HG03521 (cell line): ENCODE data around the gene CYP4F22.
"Not testable (repeated sequence)": the region's sequence is repeated elsewhere in the genome, so short reads cannot be mapped to it uniquely, and the experiment has no call there.

Source experiments
- ATAC-seq: cut with Tn5 transposase; IDR thresholded peaks from one replicate; pipeline ENCODE4 v1.9.1; 2021; ENCODE audit warnings: mild to moderate bottlenecking, moderate library complexity; ENCODE audit not compliant: unreplicated experiment

The CYP4F22 gene

DNA sequence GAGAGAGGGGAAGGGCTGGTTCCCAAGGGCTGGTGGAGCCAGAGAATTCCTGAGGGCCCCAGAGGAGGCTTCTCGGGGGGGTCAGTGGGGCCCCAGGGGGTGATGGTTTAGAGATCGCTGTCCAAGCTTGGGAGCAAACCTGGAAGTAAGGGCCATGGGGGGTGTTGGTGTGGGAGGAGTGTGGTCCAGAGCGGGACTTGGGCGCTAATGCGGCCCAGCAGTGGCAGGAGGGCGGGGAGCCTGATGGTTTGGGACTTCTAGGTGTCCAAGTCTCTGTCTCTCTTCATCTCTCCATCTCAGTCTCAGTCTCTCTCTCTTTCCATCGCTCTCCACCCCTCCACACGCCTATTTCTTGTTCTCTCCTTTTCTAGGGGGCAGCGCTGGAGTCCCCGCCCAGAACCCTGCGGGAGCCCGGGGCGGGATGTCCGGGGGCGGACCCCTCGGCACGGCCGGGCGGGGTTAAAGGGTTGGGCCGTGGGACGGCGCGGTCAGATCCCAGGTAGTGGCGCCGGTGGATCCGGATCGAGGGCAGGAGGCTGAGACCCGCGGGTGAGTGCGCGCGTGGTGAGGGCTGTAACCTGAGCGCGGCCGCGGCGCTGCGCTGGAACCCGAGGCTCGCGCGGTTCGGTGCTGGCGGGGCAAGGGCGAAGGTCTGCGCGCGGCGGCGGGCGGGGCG, at the start of gene CYP4F22:
Gene CYP4F22 (plus strand): TSS at position 491 of the 676 bp plus-strand sequence. CDS start 16,812 bp downstream, outside the sequence.
- no peak for ATAC-seq

DNA sequence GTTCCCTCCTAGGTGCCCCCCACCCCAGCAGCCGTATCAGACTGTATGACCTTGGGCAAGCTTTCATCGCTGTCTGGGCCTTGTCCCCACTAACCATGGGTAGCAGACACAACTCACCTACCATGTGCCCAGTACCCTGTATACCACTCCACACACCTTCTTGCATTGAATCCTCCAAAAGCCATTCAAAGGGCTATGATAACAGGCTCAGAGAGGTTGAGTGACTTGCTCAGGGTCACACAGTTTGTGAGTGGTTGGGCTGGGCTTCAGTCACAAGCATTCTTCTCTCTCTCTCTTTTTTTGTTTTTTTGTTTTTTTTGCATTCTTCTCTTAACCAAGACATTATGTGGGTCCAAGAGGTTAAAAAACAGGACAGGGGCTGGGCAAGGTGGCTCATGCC, 46.6 kb upstream of the CYP4F22 start:
- ATAC-seq: no peak

DNA sequence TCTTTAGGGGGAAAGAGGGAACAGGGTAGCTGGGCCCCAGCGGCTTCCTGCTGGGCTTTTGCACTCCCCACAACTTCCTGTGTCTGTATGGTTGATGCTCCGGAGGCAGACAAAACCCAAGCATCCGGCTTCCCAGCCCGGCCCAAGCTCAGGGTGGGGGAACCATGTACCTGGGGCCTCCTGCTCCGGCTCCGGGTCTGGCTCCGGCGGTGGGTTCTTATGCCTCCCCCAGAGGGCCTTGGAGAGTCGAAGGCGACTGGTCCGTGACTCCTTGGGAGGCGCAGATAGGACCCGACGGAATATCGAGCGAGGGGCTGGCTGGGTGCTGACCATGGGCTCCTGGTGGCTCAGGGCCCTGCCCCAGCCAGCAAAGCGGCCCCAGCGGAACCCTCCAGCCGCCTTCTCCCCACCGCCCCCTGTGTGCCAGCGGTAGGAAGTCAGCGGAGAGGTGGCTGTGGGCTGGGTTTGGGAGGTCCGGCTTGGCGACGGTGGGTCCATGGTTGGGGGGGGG, 44.4 kb upstream of the CYP4F22 start:
- no peak for ATAC-seq

- no peak for ATAC-seq
Observed at GRCh38 chr19:15464394-15465385, 43.6 kb upstream of the CYP4F22 start, which contains the start of gene RASAL3. Gene RASAL3 (minus strand): TSS chr19:15464544. CDS start chr19:15464358, 186 bp downstream.

DNA sequence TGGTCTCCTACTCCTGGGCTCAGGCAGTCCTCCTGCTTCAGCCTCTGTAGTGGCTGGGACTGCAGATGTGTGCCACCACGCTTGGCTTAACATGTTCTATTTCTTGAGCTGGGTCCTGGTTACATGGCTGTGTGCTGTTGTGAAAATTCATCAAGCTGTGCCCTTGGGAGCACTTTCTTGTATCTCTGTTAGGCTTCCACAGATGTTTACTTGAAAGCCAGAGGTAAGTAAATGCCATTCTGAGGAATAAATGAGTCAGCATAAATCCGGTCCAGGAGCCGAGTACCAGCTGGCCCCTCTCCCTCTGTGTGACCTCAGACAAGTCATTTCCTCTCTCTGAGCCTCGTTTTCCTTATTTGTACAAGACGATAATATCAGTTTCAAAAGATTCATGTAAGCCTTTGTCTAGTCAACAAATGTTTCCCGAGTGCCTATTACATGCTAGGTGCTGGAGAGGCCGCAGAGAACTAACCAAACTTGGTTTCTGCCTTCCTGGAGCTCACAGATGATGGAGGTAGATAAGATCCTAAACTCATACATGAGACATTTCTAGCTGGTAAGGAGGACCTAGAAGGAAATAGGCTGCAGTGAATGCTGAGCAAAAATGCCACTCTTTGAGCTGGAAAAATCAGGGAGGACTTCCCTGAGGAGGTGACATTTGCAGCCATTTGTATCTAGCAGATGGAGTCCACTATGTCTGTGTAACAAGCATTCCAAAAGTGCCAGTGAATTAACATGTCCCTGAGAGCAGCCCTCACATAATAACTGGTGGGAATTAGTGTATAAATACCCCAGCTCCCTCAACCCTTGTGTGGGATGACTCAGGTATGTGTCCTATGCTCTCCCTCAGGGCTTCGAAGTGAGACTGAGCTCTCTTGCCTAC, 41.2 kb upstream of the CYP4F22 start:
- no peak for ATAC-seq

DNA sequence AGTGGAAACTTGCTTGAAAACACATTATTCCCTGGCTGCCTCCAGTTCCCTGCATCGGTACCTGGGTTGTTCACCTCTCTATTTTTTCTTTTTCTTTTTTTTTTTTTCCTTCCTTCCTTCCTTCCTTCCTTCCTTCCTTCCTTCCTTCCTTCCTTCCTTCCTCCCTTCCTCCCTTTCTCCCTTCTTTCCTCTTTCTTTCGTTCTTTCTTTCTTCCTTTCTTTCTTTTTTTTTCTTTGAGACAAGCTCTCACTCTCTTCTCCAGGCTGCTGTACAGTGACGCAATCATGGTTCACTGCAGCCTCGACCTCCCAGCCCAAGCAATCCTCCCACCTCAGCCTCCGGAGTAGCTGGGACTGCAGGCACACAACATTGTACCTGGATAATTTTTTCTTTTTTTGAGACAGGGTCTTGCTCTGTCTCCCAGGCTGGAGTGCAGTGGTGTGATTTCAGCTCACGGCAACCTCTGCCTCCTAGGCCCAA, 40.6 kb upstream of the CYP4F22 start:
- ATAC-seq: no peak

GRCh38 chr19:15468675-15469512, 39.4 kb upstream of the CYP4F22 start:
- ATAC-seq: no peak

DNA sequence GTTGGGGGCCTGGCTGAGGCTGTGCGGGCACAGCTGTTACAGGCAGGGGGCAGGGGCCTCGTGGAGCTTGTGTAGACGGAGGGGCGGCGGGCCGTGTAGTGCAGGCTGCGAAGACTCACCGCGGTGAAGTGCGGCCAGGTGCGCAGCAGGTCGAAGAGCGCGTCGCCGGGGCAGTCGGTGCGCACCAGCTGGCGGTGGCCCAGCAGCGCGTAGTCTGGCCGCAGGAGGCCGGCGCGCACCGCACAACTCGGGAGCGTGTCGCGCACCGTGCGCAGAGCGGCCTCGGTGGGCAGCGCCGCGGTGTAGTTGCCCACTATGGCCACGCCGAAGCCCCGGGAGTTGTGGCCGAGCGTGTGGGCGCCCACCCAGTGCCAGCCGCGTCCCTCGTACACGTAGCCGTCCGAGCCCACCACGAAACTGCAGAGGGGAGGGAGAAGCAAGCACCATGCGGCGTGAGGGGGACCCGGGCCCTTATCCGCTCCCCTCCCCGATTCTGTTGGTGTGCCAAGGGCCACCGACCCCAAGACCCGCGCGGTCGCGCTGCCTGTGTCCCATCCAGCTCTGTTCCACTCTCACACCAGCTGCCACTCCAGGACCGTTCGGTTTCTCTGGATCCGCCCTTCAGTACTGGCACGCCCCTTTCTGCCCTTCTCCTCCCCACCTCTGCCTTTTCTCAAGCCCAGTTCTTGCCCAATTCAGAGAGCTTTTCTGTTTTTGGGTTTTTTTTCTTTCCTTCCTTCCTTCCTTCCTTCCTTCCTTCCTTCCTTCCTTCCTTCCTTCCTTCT, 38.6 kb upstream of the CYP4F22 start:
- ATAC-seq: no peak

GRCh38 chr19:15471639-15472101, 36.7 kb upstream of the CYP4F22 start:
- no peak for ATAC-seq

GRCh38 chr19:15473821-15474220, 34.5 kb upstream of the CYP4F22 start:
- ATAC-seq: not testable (repeated sequence)

- no peak for ATAC-seq
Observed at GRCh38 chr19:15475169-15475568, 33.2 kb upstream of the CYP4F22 start.

DNA sequence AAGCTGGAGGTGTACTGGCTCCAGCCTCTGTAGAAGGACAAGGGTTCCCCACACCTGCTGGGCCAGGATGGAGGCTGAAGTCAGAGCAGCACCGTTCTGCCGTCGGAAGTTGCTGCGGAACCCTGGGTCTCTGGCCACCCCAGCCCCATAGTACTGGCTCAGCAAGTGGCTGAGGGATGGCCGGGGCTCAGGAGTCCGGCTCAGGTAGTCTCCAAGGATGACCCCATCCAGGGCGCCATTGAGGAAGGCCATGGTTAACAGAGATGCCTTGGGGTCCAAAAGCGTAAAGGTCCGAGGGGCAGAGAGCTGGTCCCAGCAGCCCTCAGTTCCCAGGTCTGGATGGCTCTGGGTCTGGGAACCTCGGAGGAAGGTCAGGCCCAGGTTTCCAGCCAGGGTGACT, 32.7 kb upstream of the CYP4F22 start:
- ATAC-seq: no peak

DNA sequence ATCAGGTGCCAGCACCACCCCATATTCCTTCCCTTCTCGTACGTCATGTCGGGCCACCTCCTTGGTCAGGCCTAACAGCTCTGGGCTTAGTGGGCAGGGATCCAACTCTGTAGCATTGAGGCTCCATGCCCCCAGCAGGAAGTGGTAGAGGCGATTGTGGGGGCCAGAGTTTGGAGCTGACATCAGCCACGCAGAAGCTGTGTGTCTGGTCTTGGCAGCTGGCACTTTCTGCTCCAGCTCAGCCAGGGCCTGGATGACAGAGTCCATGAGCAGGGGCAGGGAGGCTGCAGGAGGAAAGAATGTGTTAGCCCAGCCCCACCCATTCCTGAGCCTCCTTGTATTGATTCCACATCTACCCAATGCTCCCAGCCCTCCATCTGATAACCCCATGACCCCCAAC, 32.0 kb upstream of the CYP4F22 start:
- no peak for ATAC-seq

DNA sequence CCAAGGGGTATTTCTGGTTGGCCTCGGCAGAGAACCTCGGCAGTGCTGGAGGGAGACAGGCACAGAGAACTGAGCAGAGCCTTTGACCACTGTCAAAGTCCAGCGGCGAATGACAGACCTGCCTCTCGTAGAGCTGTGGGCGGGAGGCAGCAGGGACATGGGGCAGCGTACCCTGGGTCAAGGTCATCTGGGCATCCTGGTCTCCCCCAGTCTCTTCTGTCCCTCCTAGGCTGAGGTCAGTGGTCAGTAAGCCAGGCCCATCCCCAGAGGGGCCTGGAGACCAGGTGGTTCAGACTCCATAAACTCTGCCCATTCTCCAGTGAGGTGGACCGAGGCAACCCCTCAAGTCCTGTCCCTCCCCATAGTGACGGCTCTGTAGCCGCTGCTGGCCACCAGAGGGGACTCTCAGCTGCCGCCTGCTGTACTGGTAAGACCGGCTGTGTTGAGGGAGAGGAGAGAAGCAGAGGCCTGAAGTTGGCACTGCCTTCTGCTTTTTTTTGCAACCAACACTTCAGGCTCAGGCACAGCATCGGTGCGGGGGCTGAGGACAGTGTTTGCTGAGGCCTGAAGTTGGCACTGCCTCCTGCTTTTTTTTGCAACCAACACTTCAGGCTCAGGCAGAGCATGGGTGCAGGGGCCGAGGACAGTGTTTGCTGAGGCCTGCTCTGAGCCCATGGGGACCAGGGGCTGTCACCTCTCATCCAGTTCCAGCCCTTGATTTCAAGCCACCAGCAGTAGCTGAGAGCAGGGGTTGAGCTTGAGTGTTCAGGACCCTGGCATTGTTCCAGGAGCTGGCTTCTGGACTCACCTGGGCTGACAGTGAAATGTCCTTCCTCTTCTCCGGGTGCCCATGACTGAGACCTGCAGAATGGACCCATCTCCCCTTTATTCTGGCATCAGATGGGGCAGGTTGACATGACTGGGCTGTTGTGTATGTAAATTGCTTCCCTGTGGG, 28.7 kb upstream of the CYP4F22 start, which contains the start of gene PGLYRP2:
Gene PGLYRP2 (minus strand): TSS at position 111 of the 955 bp plus-strand sequence. CDS start 130 bp downstream, outside the sequence.
- no peak for ATAC-seq

GRCh38 chr19:15480996-15481395, 27.3 kb upstream of the CYP4F22 start:
- ATAC-seq: not testable (repeated sequence)

GRCh38 chr19:15485768-15486167, 22.6 kb upstream of the CYP4F22 start:
- not testable (repeated sequence) for ATAC-seq

- no peak for ATAC-seq
Observed at GRCh38 chr19:15487038-15487437, 21.3 kb upstream of the CYP4F22 start.
